Measurements from ENCODE around the gene STK4.

DNA sequence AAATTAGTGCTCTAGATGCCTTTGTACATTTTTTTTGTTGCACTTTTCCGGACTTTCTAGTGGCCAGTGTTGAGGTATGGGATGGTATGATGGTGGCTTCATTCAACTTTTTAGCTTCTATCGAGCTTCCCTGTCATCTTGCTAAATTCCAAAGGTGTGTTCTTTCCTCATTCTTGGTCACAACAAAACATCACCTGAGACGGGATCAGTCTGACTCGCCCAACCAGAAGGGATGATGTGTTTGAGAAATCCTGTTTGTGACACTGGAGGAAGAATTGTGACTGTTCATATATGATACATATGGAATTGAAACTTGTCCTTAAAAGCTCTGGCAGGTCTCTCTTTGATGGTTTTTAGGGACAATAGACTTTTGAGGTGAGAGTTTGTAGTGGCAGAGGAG, 100.8 kb downstream of the STK4 start:
- TF ChIP-seq, protein P1, sequence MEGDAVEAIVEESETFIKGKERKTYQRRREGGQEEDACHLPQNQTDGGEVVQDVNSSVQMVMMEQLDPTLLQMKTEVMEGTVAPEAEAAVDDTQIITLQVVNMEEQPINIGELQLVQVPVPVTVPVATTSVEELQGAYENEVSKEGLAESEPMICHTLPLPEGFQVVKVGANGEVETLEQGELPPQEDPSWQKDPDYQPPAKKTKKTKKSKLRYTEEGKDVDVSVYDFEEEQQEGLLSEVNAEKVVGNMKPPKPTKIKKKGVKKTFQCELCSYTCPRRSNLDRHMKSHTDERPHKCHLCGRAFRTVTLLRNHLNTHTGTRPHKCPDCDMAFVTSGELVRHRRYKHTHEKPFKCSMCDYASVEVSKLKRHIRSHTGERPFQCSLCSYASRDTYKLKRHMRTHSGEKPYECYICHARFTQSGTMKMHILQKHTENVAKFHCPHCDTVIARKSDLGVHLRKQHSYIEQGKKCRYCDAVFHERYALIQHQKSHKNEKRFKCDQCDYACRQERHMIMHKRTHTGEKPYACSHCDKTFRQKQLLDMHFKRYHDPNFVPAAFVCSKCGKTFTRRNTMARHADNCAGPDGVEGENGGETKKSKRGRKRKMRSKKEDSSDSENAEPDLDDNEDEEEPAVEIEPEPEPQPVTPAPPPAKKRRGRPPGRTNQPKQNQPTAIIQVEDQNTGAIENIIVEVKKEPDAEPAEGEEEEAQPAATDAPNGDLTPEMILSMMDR (conservative IDR thresholded peaks at IDR 0.05; ENCODE audit: low read depth, low read length), result no peak
- TF ChIP-seq EZH2 (IDR thresholded peaks at IDR 0.05; ENCODE audit: borderline replicate concordance, low read depth, low read length, poor library complexity, severe bottlenecking), result no peak
